ENCODE measurements around the gene ENTPD8. TPM values are rescaled to one million over a fixed set of nuclear protein-coding genes. Genes with fewer than 3 reads are reported as not detected.

The ENTPD8 gene
- total and polyA plus RNA-seq, 2 of the 13 experiments (the other 11 are each of a cell fraction or from before 2014, with no cell fraction given): 0.26 to 0.44 TPM

DNA sequence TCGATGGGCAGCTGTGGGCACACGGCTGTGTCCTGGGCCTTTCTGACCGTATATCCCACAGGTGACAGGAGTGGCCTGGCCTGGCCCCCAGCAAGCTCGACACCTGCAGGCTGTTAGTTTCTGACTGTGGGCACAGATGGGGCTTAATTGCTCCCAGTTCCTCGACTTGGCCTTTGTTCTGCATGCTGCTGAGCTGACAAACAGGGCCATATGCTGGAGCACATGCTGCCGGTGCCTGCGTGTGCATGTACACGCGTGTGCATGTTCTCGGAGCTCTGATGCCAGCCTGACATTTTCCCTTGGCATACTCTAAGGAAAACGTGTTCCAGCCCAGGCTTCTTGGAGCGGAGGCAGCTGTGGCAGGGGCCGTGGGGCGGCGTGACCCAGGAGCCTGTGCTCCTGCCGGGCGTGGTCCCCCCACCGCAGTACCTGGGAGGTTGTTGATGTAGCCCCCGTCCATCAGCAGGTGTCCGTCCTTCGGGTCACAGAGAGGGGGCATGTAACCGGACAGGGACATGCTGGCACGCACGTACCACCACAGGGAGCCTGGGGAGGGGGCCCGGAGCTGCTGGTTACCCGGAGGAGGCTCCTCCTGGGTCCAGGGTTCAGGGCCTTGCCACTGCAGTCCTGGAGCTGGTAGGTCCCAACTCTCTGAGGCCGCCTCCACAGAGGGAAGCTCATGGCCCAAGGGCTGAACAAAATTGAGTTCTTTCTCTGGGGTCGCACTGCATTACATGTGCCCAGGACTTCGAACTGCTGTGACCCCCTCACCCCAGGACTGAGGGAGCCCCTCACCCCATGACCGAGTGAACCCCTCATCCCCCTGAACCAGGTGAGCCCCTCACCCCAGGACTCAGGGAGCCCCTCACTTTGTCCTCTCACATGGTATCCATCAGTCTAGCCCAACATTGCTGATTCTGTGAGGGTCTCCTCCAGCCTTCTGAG lies 22.1 kb upstream of the ENTPD8 start (continued):
- TF ChIP-seq RFX1 (IDR thresholded peaks at IDR 0.05): no peak
- TF ChIP-seq ZMYM2 (CRISPR knock-in tag; IDR thresholded peaks at IDR 0.05): 0 out of 2 replicates have a peak, but pooled peaks have one; percentile 62
- TF ChIP-seq MIXL1 (CRISPR knock-in tag; IDR thresholded peaks at IDR 0.05): peak; percentile 9; the same call in 1 of the 2 replicates
- no peak; the same call in 1 of the 2 replicates for TF ChIP-seq KLF15 (CRISPR knock-in tag; IDR thresholded peaks at IDR 0.05; ENCODE audit: borderline replicate concordance)
- TF ChIP-seq, protein P1, sequence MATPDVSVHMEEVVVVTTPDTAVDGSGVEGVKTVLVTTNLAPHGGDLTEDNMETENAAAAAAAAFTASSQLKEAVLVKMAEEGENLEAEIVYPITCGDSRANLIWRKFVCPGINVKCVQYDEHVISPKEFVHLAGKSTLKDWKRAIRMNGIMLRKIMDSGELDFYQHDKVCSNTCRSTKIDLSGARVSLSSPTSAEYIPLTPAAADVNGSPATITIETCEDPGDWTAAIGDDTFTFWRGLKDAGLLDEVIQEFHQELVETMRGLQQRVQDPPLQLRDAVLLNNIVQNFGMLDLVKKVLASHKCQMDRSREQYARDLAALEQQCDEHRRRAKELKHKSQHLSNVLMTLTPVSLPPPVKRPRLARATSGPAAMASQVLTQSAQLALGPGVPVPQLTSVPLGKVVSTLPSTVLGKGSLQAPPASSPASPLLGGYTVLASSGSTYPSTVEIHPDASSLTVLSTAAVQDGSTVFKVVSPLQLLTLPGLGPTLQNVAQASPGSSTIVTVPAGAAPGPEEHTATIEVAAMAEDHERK (CRISPR knock-in tag; IDR thresholded peaks at IDR 0.05; ENCODE audit: low read depth): no peak
- TF ChIP-seq, protein P2, sequence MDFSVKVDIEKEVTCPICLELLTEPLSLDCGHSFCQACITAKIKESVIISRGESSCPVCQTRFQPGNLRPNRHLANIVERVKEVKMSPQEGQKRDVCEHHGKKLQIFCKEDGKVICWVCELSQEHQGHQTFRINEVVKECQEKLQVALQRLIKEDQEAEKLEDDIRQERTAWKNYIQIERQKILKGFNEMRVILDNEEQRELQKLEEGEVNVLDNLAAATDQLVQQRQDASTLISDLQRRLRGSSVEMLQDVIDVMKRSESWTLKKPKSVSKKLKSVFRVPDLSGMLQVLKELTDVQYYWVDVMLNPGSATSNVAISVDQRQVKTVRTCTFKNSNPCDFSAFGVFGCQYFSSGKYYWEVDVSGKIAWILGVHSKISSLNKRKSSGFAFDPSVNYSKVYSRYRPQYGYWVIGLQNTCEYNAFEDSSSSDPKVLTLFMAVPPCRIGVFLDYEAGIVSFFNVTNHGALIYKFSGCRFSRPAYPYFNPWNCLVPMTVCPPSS (IDR thresholded peaks at IDR 0.05): no peak
- TF ChIP-seq, protein P3, sequence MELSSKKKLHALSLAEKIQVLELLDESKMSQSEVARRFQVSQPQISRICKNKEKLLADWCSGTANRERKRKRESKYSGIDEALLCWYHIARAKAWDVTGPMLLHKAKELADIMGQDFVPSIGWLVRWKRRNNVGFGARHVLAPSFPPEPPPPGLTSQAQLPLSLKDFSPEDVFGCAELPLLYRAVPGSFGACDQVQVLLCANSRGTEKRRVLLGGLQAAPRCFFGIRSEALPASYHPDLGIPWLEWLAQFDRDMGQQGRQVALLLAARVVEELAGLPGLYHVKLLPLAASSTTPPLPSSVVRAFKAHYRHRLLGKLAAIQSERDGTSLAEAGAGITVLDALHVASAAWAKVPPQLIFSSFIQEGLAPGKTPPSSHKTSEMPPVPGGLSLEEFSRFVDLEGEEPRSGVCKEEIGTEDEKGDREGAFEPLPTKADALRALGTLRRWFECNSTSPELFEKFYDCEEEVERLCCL (CRISPR knock-in tag; IDR thresholded peaks at IDR 0.05; ENCODE audit: borderline replicate concordance): no peak
- no peak for TF ChIP-seq NFE2L2 (IDR thresholded peaks at IDR 0.05; ENCODE audit: low read length)
- TF ChIP-seq ZNF225 (CRISPR knock-in tag; IDR thresholded peaks at IDR 0.05): no peak
- TF ChIP-seq ZNF451 (CRISPR knock-in tag; IDR thresholded peaks at IDR 0.05): no peak; the same call in 1 of the 2 replicates
- TF ChIP-seq, protein P4, sequence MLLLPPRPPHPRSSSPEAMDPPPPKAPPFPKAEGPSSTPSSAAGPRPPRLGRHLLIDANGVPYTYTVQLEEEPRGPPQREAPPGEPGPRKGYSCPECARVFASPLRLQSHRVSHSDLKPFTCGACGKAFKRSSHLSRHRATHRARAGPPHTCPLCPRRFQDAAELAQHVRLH (CRISPR knock-in tag; IDR thresholded peaks at IDR 0.05; ENCODE audit: borderline replicate concordance, low read depth): no peak
- no peak for TF ChIP-seq PRMT3 (CRISPR knock-in tag; IDR thresholded peaks at IDR 0.05; ENCODE audit: borderline replicate concordance, low read depth)
- TF ChIP-seq, protein P5, sequence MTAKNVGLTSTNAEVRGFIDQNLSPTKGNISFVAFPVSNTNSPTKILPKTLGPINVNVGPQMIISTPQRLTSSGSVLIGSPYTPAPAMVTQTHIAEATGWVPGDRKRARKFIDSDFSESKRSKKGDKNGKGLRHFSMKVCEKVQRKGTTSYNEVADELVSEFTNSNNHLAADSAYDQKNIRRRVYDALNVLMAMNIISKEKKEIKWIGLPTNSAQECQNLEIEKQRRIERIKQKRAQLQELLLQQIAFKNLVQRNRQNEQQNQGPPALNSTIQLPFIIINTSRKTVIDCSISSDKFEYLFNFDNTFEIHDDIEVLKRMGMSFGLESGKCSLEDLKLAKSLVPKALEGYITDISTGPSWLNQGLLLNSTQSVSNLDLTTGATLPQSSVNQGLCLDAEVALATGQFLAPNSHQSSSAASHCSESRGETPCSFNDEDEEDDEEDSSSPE (CRISPR knock-in tag; IDR thresholded peaks at IDR 0.05): peak; percentile 42
- TF ChIP-seq, protein P6, sequence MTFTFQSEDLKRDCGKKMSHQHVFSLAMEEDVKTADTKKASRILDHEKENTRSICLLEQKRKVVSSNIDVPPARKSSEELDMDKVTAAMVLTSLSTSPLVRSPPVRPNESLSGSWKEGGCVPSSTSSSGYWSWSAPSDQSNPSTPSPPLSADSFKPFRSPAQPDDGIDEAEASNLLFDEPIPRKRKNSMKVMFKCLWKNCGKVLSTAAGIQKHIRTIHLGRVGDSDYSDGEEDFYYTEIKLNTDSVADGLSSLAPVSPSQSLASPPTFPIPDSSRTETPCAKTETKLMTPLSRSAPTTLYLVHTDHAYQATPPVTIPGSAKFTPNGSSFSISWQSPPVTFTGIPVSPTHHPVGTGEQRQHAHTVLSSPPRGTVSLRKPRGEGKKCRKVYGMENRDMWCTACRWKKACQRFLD (CRISPR knock-in tag; IDR thresholded peaks at IDR 0.05; ENCODE audit: borderline replicate concordance): no peak
- TF ChIP-seq PLRG1 (conservative IDR thresholded peaks at IDR 0.05): no peak
- TF ChIP-seq ZNF674 (CRISPR knock-in tag; IDR thresholded peaks at IDR 0.05; ENCODE audit: low read depth): no peak
- no peak for TF ChIP-seq STAG1 (CRISPR knock-in tag; IDR thresholded peaks at IDR 0.05)
- TF ChIP-seq ZNF792 (CRISPR knock-in tag; IDR thresholded peaks at IDR 0.05): peak; percentile 67; the same call in 1 of the 2 replicates
- peak; percentile 66; the same call in 1 of the 2 replicates for TF ChIP-seq ZNF124 (CRISPR knock-in tag; IDR thresholded peaks at IDR 0.05)
- TF ChIP-seq TMF1 (CRISPR knock-in tag; IDR thresholded peaks at IDR 0.05; ENCODE audit: low read depth): no peak
- no peak; the same call in 1 of the 2 replicates for TF ChIP-seq SPEN (CRISPR knock-in tag; IDR thresholded peaks at IDR 0.05; ENCODE audit: low read depth)
- TF ChIP-seq ISX (CRISPR knock-in tag; conservative IDR thresholded peaks at IDR 0.05): no peak
- TF ChIP-seq PPARG (CRISPR knock-in tag; conservative IDR thresholded peaks at IDR 0.05): peak; percentile 13
- TF ChIP-seq TBP (CRISPR knock-in tag; IDR thresholded peaks at IDR 0.05): no peak
